GM12872 (cell line): ENCODE results near the gene PTPN2.

Source experiments
- CTCF ChIP-seq: IDR thresholded peaks from 3 replicates; pipeline ENCODE4 v1.5.1; 2011; ENCODE audit warnings: low read depth, mild to moderate bottlenecking, low read length, moderate library complexity; ENCODE audit not compliant: insufficient read depth

Gene PTPN2

GRCh38 chr18:12773369-12773768, 110.7 kb downstream of the PTPN2 start:
- TF ChIP-seq CTCF, result no peak

GRCh38 chr18:12772111-12772510, 111.9 kb downstream of the PTPN2 start:
- TF ChIP-seq CTCF, result no peak

GRCh38 chr18:12770469-12771219, 113.4 kb downstream of the PTPN2 start:
- TF ChIP-seq CTCF, result no peak

GRCh38 chr18:12769644-12770440, 114.2 kb downstream of the PTPN2 start:
- no peak for TF ChIP-seq CTCF

- no peak for TF ChIP-seq CTCF
These were observed 114.9 kb downstream of the PTPN2 start for GRCh38 chr18:12769136-12769535.

GRCh38 chr18:12768625-12769024, 115.4 kb downstream of the PTPN2 start:
- TF ChIP-seq CTCF, result no peak

- no peak for TF ChIP-seq CTCF
These were observed 116.4 kb downstream of the PTPN2 start for GRCh38 chr18:12767580-12768155.
